GM12878 (cell line): ENCODE measurements around the gene SIGLEC11. TPM values are rescaled to one million over a fixed set of nuclear protein-coding genes. Genes with fewer than 3 reads are reported as not detected.

ENCODE experiments used
- ATAC-seq: fragments of 200-7000 bp; cut with Tn5 transposase; 3 replicates; pipeline ENCODE4 v1.9.1; 2020; ENCODE audit warnings: mild to moderate bottlenecking, moderate library complexity
- BruUV-seq: library from RNA; stranded (reverse); fragments of 400-500 nt; replicated peaks from 2 replicates; lab custom pipeline; 2021; lab: Mats Ljungman, UMichigan
- CTCF ChIA-PET: fragments of 300-600 bp; sonication (Branson Sonifier 250); formaldehyde crosslinking; extraction: SDS; loops from one replicate; lab custom pipeline; 2021; ENCODE audit warnings: inconsistent platforms; lab: Yijun Ruan, JAX
- POLR2A ChIA-PET: fragments of 350-600 bp; formaldehyde crosslinking; extraction: SDS; loops from one replicate; lab custom pipeline; 2021; ENCODE audit warnings: inconsistent platforms; lab: Charles Lee
- RAD21 ChIA-PET: fragments of 300-600 bp; sonication (Branson Sonifier 250); formaldehyde crosslinking; loops from one replicate; lab custom pipeline; 2023; ENCODE audit warnings: antibody characterized with exemption; ENCODE audit not compliant: unreplicated experiment; lab: Charles Lee
- SMC1A ChIA-PET: fragments of 300-600 bp; sonication (Branson Sonifier 250); formaldehyde crosslinking; loops from one replicate; lab custom pipeline; 2023; ENCODE audit not compliant: unreplicated experiment, uncharacterized antibody; lab: Charles Lee
- DNase-seq: peaks from one replicate; pipeline ENCODE4 v3.0.0-alpha.2; 2011; ENCODE audit warnings: low read depth, low spot score
- FAIRE-seq: peaks from 3 replicates; lab custom pipeline; 2011; peaks lifted over from hg19 to GRCh38; lab: Jason Lieb, UNC
- H2AFZ ChIP-seq: 2 replicates; pipeline ENCODE4 v1.6.0; 2011; ENCODE audit warnings: low read depth, low read length, control low read depth; ENCODE audit not compliant: control insufficient read depth
- H3K27ac ChIP-seq: 2 replicates; pipeline ENCODE4 v1.5.1; 2011; ENCODE audit warnings: control low read depth; ENCODE audit not compliant: control insufficient read depth, insufficient read depth
- H3K27me3 ChIP-seq, 2 experiments: replicated peaks in 1 of 2; 2 replicates each; pipeline versions ENCODE4 v1.6.0 to v1.6.1; 2011; ENCODE audit warnings: low read length in 1 of 2; ENCODE audit not compliant: control insufficient read depth in 2 of 2, insufficient read depth in 2 of 2
- H3K36me3 ChIP-seq, 2 experiments: 2 replicates each; pipeline ENCODE4 v1.5.1; 2011; ENCODE audit warnings: low read length in 1 of 2; ENCODE audit not compliant: control insufficient read depth in 2 of 2, insufficient read depth in 2 of 2
- H3K4me1 ChIP-seq: 2 replicates; pipeline ENCODE4 v1.6.1; 2011; ENCODE audit warnings: mild to moderate bottlenecking, low read length, moderate library complexity, mixed read lengths; ENCODE audit not compliant: control insufficient read depth, insufficient read depth
- H3K4me2 ChIP-seq: 2 replicates; pipeline ENCODE4 v1.6.0; 2011; ENCODE audit warnings: control low read depth; ENCODE audit not compliant: control insufficient read depth, insufficient read depth
- H3K4me3 ChIP-seq: fragments of 200-600 bp; sonication (generic); 2 replicates; pipeline ENCODE4 v1.5.1; 2016
- H3K79me2 ChIP-seq: 2 replicates; pipeline ENCODE4 v1.6.0; 2011; ENCODE audit warnings: low read length; ENCODE audit not compliant: control insufficient read depth, insufficient read depth
- H3K9ac ChIP-seq: 2 replicates; pipeline ENCODE4 v1.8.0; 2011; ENCODE audit warnings: low read length, control low read depth, mixed read lengths; ENCODE audit not compliant: control insufficient read depth, insufficient read depth
- H3K9me3 ChIP-seq: replicated peaks from 3 replicates; pipeline ENCODE4 v1.5.1; 2011; ENCODE audit warnings: mild to moderate bottlenecking, low read length; ENCODE audit not compliant: control insufficient read depth, insufficient read depth
- H4K20me1 ChIP-seq: 2 replicates; pipeline ENCODE4 v1.6.0; 2011; ENCODE audit not compliant: control insufficient read depth, insufficient read depth
- BCL11A ChIP-seq: IDR thresholded peaks from 2 replicates; pipeline ENCODE4 v1.6.1; 2011; ENCODE audit warnings: low read depth, low read length
- CBFB ChIP-seq: IDR thresholded peaks from 2 replicates; pipeline ENCODE4 v1.6.1; 2016; ENCODE audit warnings: antibody characterized with exemption, low read depth
- DPF2 ChIP-seq: fragments of 450-650 bp; IDR thresholded peaks from 2 replicates; pipeline ENCODE4 v1.6.1; 2017; ENCODE audit warnings: mild to moderate bottlenecking
- EGR1 ChIP-seq, 2 experiments: IDR thresholded peaks; 1 replicate in 1 of 2; 2 replicates in 1 of 2; pipeline ENCODE4 v1.6.1; 2011 to 2012; ENCODE audit warnings: low read depth in 2 of 2, low read length in 2 of 2, borderline replicate concordance in 1 of 2, mild to moderate bottlenecking in 1 of 2, moderate library complexity in 1 of 2
- ETV6 ChIP-seq, 2 experiments: fragments of 450-650 bp in 1 of 2; IDR thresholded peaks in 1 of 2; conservative IDR thresholded peaks in 1 of 2; 2 replicates each; pipeline ENCODE4 v1.6.1; 2014; ENCODE audit warnings: antibody characterized with exemption in 1 of 2, borderline replicate concordance in 1 of 2, low read depth in 1 of 2, mild to moderate bottlenecking in 1 of 2, moderate library complexity in 1 of 2
- IKZF1 ChIP-seq: fragments of 450-650 bp; conservative IDR thresholded peaks from 2 replicates; pipeline ENCODE4 v1.6.1; 2017; ENCODE audit warnings: antibody characterized with exemption, mild to moderate bottlenecking
- IKZF2 ChIP-seq, 2 experiments: fragments of 450-650 bp; IDR thresholded peaks; 2 replicates each; pipeline ENCODE4 v1.6.1; 2017; ENCODE audit warnings: mild to moderate bottlenecking in 2 of 2, moderate library complexity in 2 of 2
- IRF4 ChIP-seq: IDR thresholded peaks from 2 replicates; pipeline ENCODE4 v1.6.1; 2011; ENCODE audit warnings: low read depth, low read length
- JUNB ChIP-seq: IDR thresholded peaks from 2 replicates; pipeline ENCODE4 v1.6.1; 2016; ENCODE audit warnings: antibody characterized with exemption, mild to moderate bottlenecking
- MTA2 ChIP-seq: fragments of 450-650 bp; IDR thresholded peaks from 2 replicates; pipeline ENCODE4 v1.6.1; 2016; ENCODE audit warnings: low read depth, mild to moderate bottlenecking, moderate library complexity
- POLR2AphosphoS2 ChIP-seq: IDR thresholded peaks from 2 replicates; pipeline ENCODE4 v1.6.1; 2011; ENCODE audit warnings: low read depth, mild to moderate bottlenecking, low read length, improper control_type of control experiment, moderate library complexity
- POU2F2 ChIP-seq: IDR thresholded peaks from 3 replicates; pipeline ENCODE4 v1.6.1; 2011; ENCODE audit warnings: low read depth, mild to moderate bottlenecking, low read length, borderline replicate concordance
- RUNX3 ChIP-seq: IDR thresholded peaks from 2 replicates; pipeline ENCODE4 v1.6.1; 2012; ENCODE audit warnings: low read length, inconsistent platforms
- SIN3A ChIP-seq: IDR thresholded peaks from 2 replicates; pipeline ENCODE4 v1.6.1; 2012; ENCODE audit warnings: low read depth, low read length, improper control_type of control experiment
- SREBF1 ChIP-seq: IDR thresholded peaks from 2 replicates; pipeline ENCODE4 v1.6.1; 2012; ENCODE audit warnings: mild to moderate bottlenecking, low read length
- SRF ChIP-seq, 2 experiments: IDR thresholded peaks; 2 replicates each; pipeline ENCODE4 v1.6.1; 2011; ENCODE audit warnings: low read depth in 2 of 2, low read length in 2 of 2, mild to moderate bottlenecking in 1 of 2, moderate library complexity in 1 of 2
- TCF3 ChIP-seq: IDR thresholded peaks from 2 replicates; pipeline ENCODE4 v1.6.1; 2012; ENCODE audit warnings: low read depth, mild to moderate bottlenecking, low read length, borderline replicate concordance; ENCODE audit not compliant: insufficient read depth
- YY1 ChIP-seq: IDR thresholded peaks from 2 replicates; pipeline ENCODE4 v1.6.1; 2011; ENCODE audit warnings: low read depth, mild to moderate bottlenecking, low read length
- WGBS: methylation state at CpG from one replicate; pipeline ENCODE4 v1.1.6; 2016; ENCODE audit warnings: low lambda C conversion rate; ENCODE audit not compliant: insufficient replicate concordance, insufficient coverage; ENCODE audit errors: missing lambda C conversion rate; 5-methylcytosine and 5-hydroxymethylcytosine counted together
- in situ Hi-C: fragments of 300-500 bp; cut with MboI; formaldehyde crosslinking; loops from 9 replicates; pipeline ENCODE4 v1.14.3; 2018; ENCODE audit warnings: mixed read lengths
- intact Hi-C: fragments of 100-400 bp; cut with micrococcal nuclease; formaldehyde crosslinking; loops from one replicate; pipeline ENCODE4 v1.14.2; 2022; ENCODE audit not compliant: unreplicated experiment
- polyA plus RNA-seq, 11 experiments: library from polyadenylated mRNA; depleted of rRNA in 4 of 11; unstranded in 6 of 11; stranded (reverse) in 5 of 11; fragments of >200 nt; fragmentation: Nextera tagmentation in 4 of 11; fragmentation: Illumina TruSeq in 1 of 11; extraction: Ambion mirVana in 4 of 11; extraction: Trizol in 1 of 11; gene quantifications; 1 replicate in 1 of 11; 2 replicates in 10 of 11; pipeline versions ENCODE4 v1.2.1 to v1.2.3, GENCODE V29; 2011 to 2016; ENCODE audit warnings: inconsistent platforms in 2 of 11, missing spikeins in 2 of 11, low read depth in 1 of 11
- total RNA-seq, 4 experiments: library from RNA; depleted of rRNA in 3 of 4; stranded (reverse); fragments of >200 nt in 3 of 4; fragmentation: Illumina TruSeq in 1 of 4; extraction: Trizol in 1 of 4; gene quantifications; 2 replicates each; pipeline versions ENCODE4 v1.2.1 to v1.2.3, GENCODE V29; 2013 to 2021
- TF ChIP-seq, protein P1 (sequence below): IDR thresholded peaks from 2 replicates; pipeline ENCODE4 v1.6.1; 2012; ENCODE audit warnings: low read depth, low read length, improper control_type of control experiment
- TF ChIP-seq, protein P2 (sequence below): fragments of 450-650 bp; IDR thresholded peaks from 2 replicates; pipeline ENCODE4 v1.6.1; 2016; ENCODE audit warnings: mild to moderate bottlenecking

SIGLEC11 gene
- total and polyA plus RNA-seq, 10 of the 15 experiments (the other 5 are each of a cell fraction or from before 2014, with no cell fraction given) = not detected

DNA sequence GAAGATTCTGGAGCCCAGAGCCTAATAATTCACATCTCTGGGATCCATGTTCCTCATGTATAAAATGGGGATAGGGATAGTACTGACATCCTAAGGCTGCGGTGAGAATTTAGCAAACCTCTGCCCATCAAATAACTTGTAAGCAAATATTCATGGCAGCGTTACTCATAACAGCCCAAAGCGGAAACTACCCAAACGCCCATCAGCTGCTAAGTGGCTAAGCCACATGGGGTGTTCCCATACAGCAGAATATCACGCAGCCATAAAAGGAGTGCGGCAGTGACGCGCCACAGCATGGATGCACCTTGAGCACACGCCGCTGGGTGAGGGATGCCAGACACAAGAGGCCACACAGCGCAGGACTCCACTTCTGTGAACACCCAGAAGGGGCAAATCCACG lies 44.5 kb upstream of the SIGLEC11 start:
- ChIA-PET SMC1A (no interaction called here), RAD21 (no interaction called here), POLR2A (no interaction called here), CTCF (no interaction called here)
- 36% methylated on average over 12 of the region's 12 CpGs for WGBS
- no peak overlapping the region for H3K9ac ChIP-seq
- BruUV-seq = no TSS peak
- no peak overlapping the region for H2AFZ ChIP-seq
- H3K36me3 ChIP-seq = peaks cover 17 to 18% of the 10 kb centered on the region in 2 experiments; a peak in 3 of 4 replicates
- DNase-seq (peak; percentile 27), FAIRE-seq (no peak), ATAC-seq (peak; percentile 61)
- H3K9me3 ChIP-seq = no peaks in the 10 kb centered on the region
- no peak overlapping the region for H3K4me2 ChIP-seq
- H4K20me1 ChIP-seq = no peaks in the 10 kb centered on the region
- in situ Hi-C loops (no loop called here), intact Hi-C loops (no loop called here)
- H3K79me2 ChIP-seq = no peaks in the 10 kb centered on the region; the same call in 1 of the 2 replicates
- TF ChIP-seq POLR2AphosphoS2 (no peak), IKZF2 (IDR thresholded peaks at IDR 0.05) (0 out of 4 replicates have a peak, but pooled peaks have one; percentile 12), RUNX3 (peak; percentile 67), TCF3 (no peak), EGR1 (IDR thresholded peaks at IDR 0.05; ENCODE audit: borderline replicate concordance in 1 of 2, low read depth in 2 of 2, low read length in 2 of 2) (no peak), IRF4 (peak; percentile 74), SIN3A (no peak), CBFB (no peak), ETV6 (conservative IDR thresholded peaks at IDR 0.05 in 1 of 2, IDR thresholded peaks at IDR 0.05 in 1 of 2; ENCODE audit: borderline replicate concordance in 1 of 2, low read depth in 1 of 2) (no peak), IKZF1 (peak; percentile 29; the same call in 1 of the 2 replicates), YY1 (0 out of 2 replicates have a peak, but pooled peaks have one; percentile 34), JUNB (peak; percentile 48; the same call in 1 of the 2 replicates), POU2F2 (peak; percentile 79; the same call in 1 of the 3 replicates), MTA2 (no peak), DPF2 (no peak), SRF (IDR thresholded peaks at IDR 0.05; ENCODE audit: low read depth in 2 of 2, low read length in 2 of 2) (peak; percentile 51 to 52; a peak in 3 of 4 replicates), BCL11A (peak; percentile 74), SREBF1 (no peak)
- TF ChIP-seq, protein P1, sequence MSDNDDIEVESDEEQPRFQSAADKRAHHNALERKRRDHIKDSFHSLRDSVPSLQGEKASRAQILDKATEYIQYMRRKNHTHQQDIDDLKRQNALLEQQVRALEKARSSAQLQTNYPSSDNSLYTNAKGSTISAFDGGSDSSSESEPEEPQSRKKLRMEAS = no peak
- TF ChIP-seq, protein P2, sequence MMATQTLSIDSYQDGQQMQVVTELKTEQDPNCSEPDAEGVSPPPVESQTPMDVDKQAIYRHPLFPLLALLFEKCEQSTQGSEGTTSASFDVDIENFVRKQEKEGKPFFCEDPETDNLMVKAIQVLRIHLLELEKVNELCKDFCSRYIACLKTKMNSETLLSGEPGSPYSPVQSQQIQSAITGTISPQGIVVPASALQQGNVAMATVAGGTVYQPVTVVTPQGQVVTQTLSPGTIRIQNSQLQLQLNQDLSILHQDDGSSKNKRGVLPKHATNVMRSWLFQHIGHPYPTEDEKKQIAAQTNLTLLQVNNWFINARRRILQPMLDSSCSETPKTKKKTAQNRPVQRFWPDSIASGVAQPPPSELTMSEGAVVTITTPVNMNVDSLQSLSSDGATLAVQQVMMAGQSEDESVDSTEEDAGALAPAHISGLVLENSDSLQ = peak; percentile 77
- H3K27me3 ChIP-seq = no peaks in the 10 kb centered on the region
- H3K27ac ChIP-seq = no peak overlapping the region
- peaks cover 16% of the 10 kb centered on the region for H3K4me1 ChIP-seq
- H3K4me3 ChIP-seq = no peak overlapping the region
